Loucy (cell line): Measurements from ENCODE around the gene CDH13.

Experiments used
- H2AFZ ChIP-seq: fragments of 200-600 bp; sonication (generic); 2 replicates; pipeline ENCODE4 v1.6.0; 2016; ENCODE audit warnings: antibody characterized with exemption, mild to moderate bottlenecking, low read length, moderate library complexity
- H3F3A ChIP-seq: fragments of 200-600 bp; 2 replicates; pipeline ENCODE4 v1.6.0; 2016; ENCODE audit warnings: antibody characterized with exemption, low read depth, mild to moderate bottlenecking
- H3K27me3 ChIP-seq: fragments of 200-600 bp; sonication (generic); 2 replicates; pipeline ENCODE4 v1.6.1; 2014; ENCODE audit warnings: low read length, mild to moderate bottlenecking; ENCODE audit not compliant: insufficient read depth, poor library complexity, severe bottlenecking
- H3K36me3 ChIP-seq: fragments of 200-600 bp; sonication (generic); 2 replicates; pipeline ENCODE4 v1.6.1; 2016; ENCODE audit warnings: low read length; ENCODE audit not compliant: insufficient read depth
- H3K4me1 ChIP-seq: fragments of 200-600 bp; sonication (generic); 2 replicates; pipeline ENCODE4 v1.5.1; 2014; ENCODE audit warnings: low read length, mild to moderate bottlenecking; ENCODE audit not compliant: insufficient read depth, poor library complexity, severe bottlenecking
- H3K4me2 ChIP-seq: fragments of 200-600 bp; sonication (generic); 2 replicates; pipeline ENCODE4 v1.6.0; 2014; ENCODE audit warnings: antibody characterized with exemption, low read length, low read depth, mild to moderate bottlenecking; ENCODE audit not compliant: poor library complexity, severe bottlenecking
- H3K4me3 ChIP-seq: fragments of 200-600 bp; sonication (generic); 2 replicates; pipeline ENCODE4 v1.5.1; 2014; ENCODE audit warnings: low read length, mild to moderate bottlenecking, mixed read lengths; ENCODE audit not compliant: poor library complexity, severe bottlenecking
- H3K79me2 ChIP-seq: fragments of 200-600 bp; sonication (generic); 2 replicates; pipeline ENCODE4 v1.6.1; 2014; ENCODE audit warnings: low read length; ENCODE audit not compliant: insufficient read depth
- H3K9ac ChIP-seq: fragments of 200-600 bp; sonication (generic); 2 replicates; pipeline ENCODE4 v1.6.0; 2014; ENCODE audit warnings: mild to moderate bottlenecking, low read depth, low read length, moderate library complexity; ENCODE audit not compliant: poor library complexity, severe bottlenecking
- H3K9me2 ChIP-seq: fragments of 200-600 bp; sonication (generic); replicated peaks from 2 replicates; pipeline ENCODE4 v1.6.1; 2016; ENCODE audit warnings: low read depth, low read length, mixed read lengths
- H3K9me3 ChIP-seq: fragments of 200-600 bp; sonication (generic); 2 replicates; pipeline ENCODE4 v1.6.1; 2014; ENCODE audit warnings: mild to moderate bottlenecking, antibody characterized with exemption, low read length, low read depth; ENCODE audit not compliant: insufficient read depth
- H4K20me1 ChIP-seq: fragments of 200-600 bp; sonication (generic); 2 replicates; pipeline ENCODE4 v1.6.0; 2014; ENCODE audit warnings: antibody characterized with exemption, low read length, mild to moderate bottlenecking; ENCODE audit not compliant: insufficient read depth, poor library complexity, severe bottlenecking
- CTCF ChIP-seq: fragments of 200-600 bp; sonication (generic); conservative IDR thresholded peaks from 2 replicates; pipeline ENCODE4 v1.5.1; 2014; ENCODE audit warnings: mild to moderate bottlenecking, antibody characterized with exemption, low read length
- EZH2phosphoT487 ChIP-seq: fragments of 200-600 bp; IDR thresholded peaks from 2 replicates; pipeline ENCODE4 v1.6.1; 2018; ENCODE audit warnings: antibody characterized with exemption, mild to moderate bottlenecking, moderate library complexity, borderline replicate concordance

CDH13 gene

GRCh38 chr16:82736224-82736623 lies 109.5 kb downstream of the CDH13 start:
- 0 out of 2 replicates have a peak, but pooled peaks cover 4% of the 10 kb centered on the region for H3K9me2 ChIP-seq
- no peaks in the 10 kb centered on the region for H3K4me1 ChIP-seq
- no peaks in the 10 kb centered on the region for H3F3A ChIP-seq
- H3K9me3 ChIP-seq: no peaks in the 10 kb centered on the region
- H3K9ac ChIP-seq: no peak overlapping the region
- no peaks in the 10 kb centered on the region for H4K20me1 ChIP-seq
- H3K36me3 ChIP-seq: no peaks in the 10 kb centered on the region
- H3K79me2 ChIP-seq: no peaks in the 10 kb centered on the region
- no peak for TF ChIP-seq CTCF
- TF ChIP-seq EZH2phosphoT487: no peak
- H2AFZ ChIP-seq: no peak overlapping the region
- no peaks in the 10 kb centered on the region for H3K27me3 ChIP-seq
- no peak overlapping the region for H3K4me3 ChIP-seq
- H3K4me2 ChIP-seq: no peak overlapping the region

- no peaks in the 10 kb centered on the region for H3K9me3 ChIP-seq
- no peak overlapping the region for H3K4me3 ChIP-seq
- H3K79me2 ChIP-seq: no peaks in the 10 kb centered on the region
- no peaks in the 10 kb centered on the region for H3K36me3 ChIP-seq
- H3K27me3 ChIP-seq: no peaks in the 10 kb centered on the region
- H4K20me1 ChIP-seq: no peaks in the 10 kb centered on the region
- no peaks in the 10 kb centered on the region for H3K9me2 ChIP-seq
- H3K4me2 ChIP-seq: no peak overlapping the region
- no peaks in the 10 kb centered on the region for H3F3A ChIP-seq
- H3K9ac ChIP-seq: no peak overlapping the region
- H3K4me1 ChIP-seq: no peaks in the 10 kb centered on the region
- no peak for TF ChIP-seq EZH2phosphoT487
- TF ChIP-seq CTCF: peak; percentile 42
- no peak overlapping the region for H2AFZ ChIP-seq
These were observed 111.9 kb downstream of the CDH13 start for GRCh38 chr16:82738699-82739098.

- no peaks in the 10 kb centered on the region for H3K36me3 ChIP-seq
- H3K4me2 ChIP-seq: no peak overlapping the region
- no peaks in the 10 kb centered on the region for H3K9me3 ChIP-seq
- H3F3A ChIP-seq: no peaks in the 10 kb centered on the region
- no peak for TF ChIP-seq EZH2phosphoT487
- no peak for TF ChIP-seq CTCF
- H3K9me2 ChIP-seq: no peaks in the 10 kb centered on the region
- H2AFZ ChIP-seq: no peak overlapping the region
- H3K79me2 ChIP-seq: no peaks in the 10 kb centered on the region
- H4K20me1 ChIP-seq: no peaks in the 10 kb centered on the region
- no peaks in the 10 kb centered on the region for H3K4me1 ChIP-seq
- H3K4me3 ChIP-seq: no peak overlapping the region
- no peaks in the 10 kb centered on the region for H3K27me3 ChIP-seq
- H3K9ac ChIP-seq: no peak overlapping the region
These were observed 114.4 kb downstream of the CDH13 start for GRCh38 chr16:82741073-82741615.
